Right forelimb (tissue), 1 donor: ENCODE results near the gene TMEM79.
A peak's percentile ranks its signal among the peaks of the same experiment; 100 is the strongest.
"Not testable (repeated sequence)": the region's sequence is repeated elsewhere in the genome, so short reads cannot be mapped to it uniquely, and the experiment has no call there.

Experiments used
- DNase-seq: peaks from one replicate; pipeline ENCODE4 v3.0.0-alpha.2; 2018

The TMEM79 gene

DNA sequence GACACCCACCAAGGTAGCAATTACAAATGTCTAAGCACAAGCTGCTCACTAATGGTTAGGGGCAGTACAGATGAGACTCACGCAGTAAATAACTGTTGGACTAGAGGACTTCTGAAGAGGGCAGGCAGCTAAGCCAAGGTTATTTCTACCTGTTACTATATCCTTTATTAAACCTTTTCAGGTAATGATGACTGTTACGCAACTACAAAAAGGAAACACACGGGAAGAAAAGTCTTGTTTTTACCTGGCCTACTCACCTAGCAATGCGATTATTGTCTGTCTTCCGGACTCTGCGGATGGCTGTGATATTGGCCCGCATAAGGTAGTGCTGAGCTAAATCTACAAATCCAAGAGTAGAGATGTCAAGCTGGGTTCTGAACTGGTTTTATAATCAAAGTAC, 32.8 kb downstream of the TMEM79 start:
- no peak for DNase-seq

DNA sequence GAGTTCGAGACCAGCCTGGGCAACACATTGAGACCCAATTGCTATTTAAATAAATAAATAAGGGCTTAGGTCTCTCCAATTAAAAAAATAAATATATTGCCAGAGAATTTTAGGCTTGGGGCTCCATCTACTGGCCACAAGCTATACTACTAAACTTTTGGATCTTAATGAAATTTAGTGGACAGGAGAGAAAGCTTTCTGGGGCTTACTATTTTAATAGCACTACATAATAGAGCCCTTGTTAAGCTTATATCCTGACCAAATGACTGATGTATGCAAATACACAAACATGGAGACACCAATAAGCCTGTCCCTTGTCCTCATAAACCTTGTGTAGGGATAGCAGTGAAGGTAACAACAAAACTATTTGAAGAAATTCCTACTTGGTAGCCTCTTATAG, 35.5 kb downstream of the TMEM79 start:
- DNase-seq = no peak

DNA sequence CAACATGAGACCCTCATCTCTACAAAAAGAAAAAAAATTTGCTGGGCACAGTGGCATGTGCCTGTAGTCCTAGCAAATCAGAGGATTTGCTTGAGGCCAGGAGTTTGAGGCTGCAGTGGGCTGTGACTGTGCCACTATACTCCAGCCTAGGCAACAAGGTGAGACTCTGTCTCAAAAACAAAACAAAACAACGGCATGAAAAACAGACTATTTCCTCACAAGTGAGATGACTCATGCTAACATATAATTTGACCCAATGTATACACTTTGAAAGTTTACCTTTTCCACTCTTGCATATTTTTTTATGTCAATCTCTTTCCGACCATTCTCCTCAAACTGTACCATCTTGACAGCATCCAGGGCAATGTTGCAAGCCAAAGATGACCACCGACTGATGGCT, 36.4 kb downstream of the TMEM79 start:
- no peak for DNase-seq

DNA sequence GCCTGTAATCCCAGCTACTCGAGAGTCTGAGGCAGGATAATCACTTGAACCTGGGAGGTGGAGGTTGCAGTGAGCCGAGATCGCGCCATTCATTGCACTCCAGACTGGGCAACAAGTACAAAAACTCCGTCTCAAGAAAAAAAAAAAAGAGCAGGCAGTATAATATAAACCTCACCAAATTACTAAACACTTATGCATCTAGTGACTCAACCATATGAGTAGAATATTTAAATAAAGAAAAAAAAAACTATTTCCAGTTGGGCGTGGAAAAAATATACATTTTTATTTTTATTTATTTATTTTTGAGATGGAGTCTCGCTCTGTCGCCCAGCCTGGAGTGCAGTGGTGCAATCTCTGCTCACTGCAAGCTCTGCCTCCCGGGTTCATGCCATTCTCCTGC, 39.1 kb downstream of the TMEM79 start:
- not testable (repeated sequence) for DNase-seq

DNA sequence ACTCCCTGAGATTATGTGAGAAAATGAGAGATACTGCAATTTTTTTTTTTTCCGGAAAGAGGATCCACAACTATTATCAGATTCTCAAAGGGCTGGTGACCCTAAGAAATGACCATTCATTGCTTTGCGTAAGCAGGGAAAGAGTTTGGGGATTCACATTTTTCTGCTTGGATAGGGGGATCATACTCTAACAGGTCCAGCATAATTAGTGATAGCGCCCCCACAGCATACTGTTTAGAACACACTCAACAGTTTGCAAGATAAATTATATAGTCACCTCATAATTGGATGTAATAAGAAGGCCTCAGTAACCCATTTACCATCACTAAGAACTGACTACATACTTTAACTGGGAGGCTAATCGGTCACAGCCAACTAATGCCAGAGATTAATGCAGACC, 52.1 kb downstream of the TMEM79 start:
- no peak for DNase-seq

DNA sequence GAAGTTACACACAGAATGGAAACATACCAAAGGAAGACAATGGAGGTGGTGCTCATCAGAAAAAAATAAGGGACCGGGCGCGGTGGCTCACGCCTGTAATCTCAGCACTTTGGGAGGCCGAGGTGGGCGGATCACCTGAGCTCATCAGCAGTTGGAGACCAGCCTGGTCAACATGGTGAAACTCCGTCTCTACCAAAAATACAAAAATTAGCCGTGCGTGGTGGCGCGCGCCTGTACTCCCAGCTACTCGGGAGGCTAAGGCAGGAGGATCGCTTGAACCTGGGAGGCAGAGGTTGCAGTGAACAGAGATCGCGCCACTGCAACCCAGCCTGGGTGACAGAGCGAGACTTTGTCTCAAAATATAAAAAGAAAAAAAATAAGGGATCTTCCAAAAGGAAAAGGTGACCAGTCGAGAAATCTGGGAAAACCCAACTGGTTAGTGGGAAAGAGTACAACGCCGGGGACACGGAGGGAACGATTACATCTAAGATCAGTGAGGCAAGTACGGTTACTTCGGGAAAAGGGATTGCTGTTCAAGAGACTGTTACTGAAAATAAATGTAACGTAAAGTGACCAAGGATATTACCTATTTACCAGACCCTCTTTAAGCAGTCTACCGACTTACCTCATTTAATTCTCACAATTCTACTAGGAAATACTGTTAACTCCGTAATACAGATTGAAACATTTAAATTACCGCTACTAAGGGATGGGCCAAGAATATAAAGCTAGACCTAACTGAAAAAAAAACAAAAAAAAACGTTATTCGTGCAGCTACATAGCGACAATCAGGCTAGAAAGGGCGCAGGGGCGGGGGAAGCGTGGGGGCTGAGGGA, 53.1 kb downstream of the TMEM79 start:
- DNase-seq = no peak

DNA sequence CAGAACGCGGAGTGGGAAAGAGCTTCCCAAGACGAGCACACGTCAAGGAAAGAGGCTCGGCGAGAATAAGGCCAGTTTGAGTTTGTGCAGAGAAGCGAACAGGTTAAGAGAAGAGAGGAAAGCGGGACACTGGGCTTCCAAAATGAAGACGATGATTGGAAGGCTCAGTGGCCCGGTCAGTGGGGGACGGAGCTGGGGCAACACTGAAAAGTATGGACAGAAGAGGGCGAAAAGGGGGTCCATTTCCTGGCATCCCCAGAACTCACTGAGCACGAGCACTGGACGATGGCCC, 53.7 kb downstream of the TMEM79 start:
- DNase-seq = no peak

DNA sequence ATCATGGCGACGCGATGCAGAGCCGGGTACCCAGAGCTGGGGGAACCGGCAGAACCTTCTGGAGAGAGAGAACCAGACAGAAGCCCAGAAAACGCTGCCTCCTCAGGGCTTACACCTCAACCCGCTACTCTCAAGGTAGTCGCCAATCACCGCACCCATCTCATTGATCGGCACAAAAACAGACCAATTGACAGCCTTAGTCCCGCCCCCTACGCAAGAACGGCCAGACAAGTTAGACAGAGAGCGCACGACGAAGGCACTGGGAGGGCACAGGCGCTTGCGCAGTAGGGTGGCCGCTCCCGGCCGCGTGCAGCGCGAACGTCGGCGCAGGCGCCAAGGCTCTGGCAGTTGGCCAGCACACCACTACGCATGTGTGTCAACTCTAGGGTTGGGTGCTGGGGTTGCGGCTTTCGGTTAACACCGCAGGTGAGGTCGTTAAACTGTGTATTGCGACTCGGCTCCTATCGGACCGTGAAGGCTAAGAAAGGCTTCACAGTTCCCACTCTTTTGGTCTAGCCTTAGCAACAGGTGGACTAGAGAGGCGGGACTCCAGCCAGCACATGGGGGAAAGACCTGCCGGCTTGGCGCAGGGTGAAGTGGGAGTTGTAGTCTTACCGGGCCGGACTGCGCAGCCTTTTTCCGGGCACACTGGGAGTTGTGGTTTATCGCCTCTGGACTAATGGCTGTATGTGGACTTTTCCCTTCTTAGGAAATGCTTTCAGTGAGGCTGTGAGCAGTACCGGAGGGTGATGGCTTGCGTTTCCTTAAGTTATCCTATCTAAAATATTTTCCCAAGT, 54.3 kb downstream of the TMEM79 start, which contains the start of the genes CCT3 and TSACC:
CCT3 (minus strand) TSS at position 113 of the 797 bp plus-strand sequence; CDS start at position 5, 108 bp downstream.
TSACC (plus strand) TSS at position 347 of the 797 bp plus-strand sequence. CDS start 1,232 bp downstream, outside the sequence.
- DNase-seq = peak; percentile 100
